HCT116 (cell line): ENCODE data around the gene SNX15. TPM values are rescaled to one million over a fixed set of nuclear protein-coding genes. Genes with fewer than 3 reads are reported as not detected.

Experiments used
- ATAC-seq: fragments of 200-7000 bp; cut with Tn5 transposase; 2 replicates; pipeline ENCODE4 v1.9.1; 2020; ENCODE audit warnings: mild to moderate bottlenecking, moderate library complexity
- BruUV-seq: library from RNA; stranded (reverse); fragments of 400-500 nt; replicated peaks from 2 replicates; lab custom pipeline; 2021; lab: Mats Ljungman, UMichigan
- CTCF ChIA-PET: fragments of 300-600 bp; sonication (Branson Sonifier 250); formaldehyde crosslinking; loops from one replicate; lab custom pipeline; 2021; ENCODE audit warnings: antibody characterized with exemption; lab: Charles Lee
- POLR2A ChIA-PET: fragments of 300-600, 350-600 bp; sonication (Branson Sonifier 250); formaldehyde crosslinking; loops from one replicate; lab custom pipeline; 2021; ENCODE audit warnings: antibody characterized with exemption; lab: Charles Lee
- RAD21 ChIA-PET, 2 experiments: fragments of 300-600 bp; sonication (Branson Sonifier 250); formaldehyde crosslinking; loops; one replicate each; lab custom pipeline; 2023; ENCODE audit warnings: low total read pairs in 2 of 2; ENCODE audit not compliant: uncharacterized antibody in 2 of 2, unreplicated experiment in 2 of 2, low non-redundant PET in 1 of 2; lab: Charles Lee
- DNase-seq: peaks from one replicate; pipeline ENCODE4 v3.0.0-alpha.2; 2010; ENCODE audit warnings: low read depth, low spot score
- H2AFZ ChIP-seq: fragments of 200-600 bp; shearing (Covaris generic), sonication (generic); 2 replicates; pipeline ENCODE4 v1.6.1; 2017; ENCODE audit warnings: low read depth, mixed run types, mixed read lengths, antibody characterized with exemption, low read length; ENCODE audit not compliant: poor library complexity, severe bottlenecking
- H3K27ac ChIP-seq: 2 replicates; pipeline ENCODE4 v1.5.1; 2012; ENCODE audit warnings: low read depth, low read length
- H3K27me3 ChIP-seq: fragments of 200-600 bp; sonication (generic); 2 replicates; pipeline ENCODE4 v1.6.1; 2016; ENCODE audit warnings: mixed run types, low read length, mixed read lengths; ENCODE audit not compliant: insufficient read depth
- H3K36me3 ChIP-seq, 2 experiments: fragments of 200-500 bp in 1 of 2; fragments of 200-600 bp in 1 of 2; sonication (Bioruptor generic) in 1 of 2; sonication (generic) in 1 of 2; 2 replicates each; pipeline versions ENCODE4 v1.5.1 to v1.6.1; 2014 to 2016; ENCODE audit warnings: low read length in 2 of 2, inconsistent platforms in 1 of 2, mixed read lengths in 1 of 2, mixed run types in 1 of 2; ENCODE audit not compliant: insufficient read depth in 2 of 2, control insufficient read depth in 1 of 2
- H3K4me1 ChIP-seq, 2 experiments: fragments of 200-600 bp in 1 of 2; sonication (generic) in 1 of 2; 2 replicates each; pipeline versions ENCODE4 v1.5.1 to v1.6.1; 2012 to 2017; ENCODE audit warnings: low read length in 2 of 2, inconsistent platforms in 1 of 2, mild to moderate bottlenecking in 1 of 2, mixed read lengths in 1 of 2, mixed run types in 1 of 2, moderate library complexity in 1 of 2; ENCODE audit not compliant: insufficient read depth in 2 of 2, control insufficient read depth in 1 of 2
- H3K4me2 ChIP-seq: fragments of 200-600 bp; sonication (generic); 2 replicates; pipeline ENCODE4 v1.6.1; 2017; ENCODE audit warnings: mixed run types, low read length, mixed read lengths
- H3K4me3 ChIP-seq, 2 experiments: fragments of 200-600 bp in 1 of 2; sonication (generic) in 1 of 2; replicated peaks in 1 of 2; 2 replicates each; pipeline ENCODE4 v1.5.1; 2011 to 2016; ENCODE audit warnings: low read length in 2 of 2, control low read depth in 1 of 2, low read depth in 1 of 2, mild to moderate bottlenecking in 1 of 2, mixed read lengths in 1 of 2, mixed run types in 1 of 2
- H3K79me2 ChIP-seq: fragments of 200-600 bp; sonication (generic); 2 replicates; pipeline ENCODE4 v1.6.1; 2017; ENCODE audit warnings: mild to moderate bottlenecking, mixed run types, low read length, moderate library complexity, mixed read lengths; ENCODE audit not compliant: insufficient read depth
- H3K9ac ChIP-seq: fragments of 200-600 bp; sonication (generic); 2 replicates; pipeline ENCODE4 v1.6.1; 2016; ENCODE audit warnings: low read length, mixed read lengths
- H3K9me2 ChIP-seq: fragments of 200-600 bp; sonication (generic), shearing (Covaris generic); 2 replicates; pipeline ENCODE4 v1.6.1; 2017; ENCODE audit warnings: mixed run types, mild to moderate bottlenecking, moderate library complexity; ENCODE audit not compliant: insufficient read depth
- H3K9me3 ChIP-seq, 2 experiments: fragments of 200-500 bp in 1 of 2; fragments of 200-600 bp in 1 of 2; sonication (Bioruptor generic) in 1 of 2; sonication (generic) in 1 of 2; 2 replicates each; pipeline ENCODE4 v1.6.1; 2014 to 2017; ENCODE audit warnings: low read length in 2 of 2, mixed read lengths in 2 of 2, inconsistent platforms in 1 of 2, low read depth in 1 of 2, mild to moderate bottlenecking in 1 of 2, mixed run types in 1 of 2, moderate library complexity in 1 of 2; ENCODE audit not compliant: control insufficient read depth in 1 of 2, insufficient read depth in 1 of 2
- H4K20me1 ChIP-seq: fragments of 200-600 bp; sonication (generic), shearing (Covaris generic); 2 replicates; pipeline ENCODE4 v1.6.1; 2017; ENCODE audit warnings: mixed run types, mild to moderate bottlenecking, moderate library complexity; ENCODE audit not compliant: insufficient read depth
- EZH2phosphoT487 ChIP-seq: fragments of 200-600 bp; IDR thresholded peaks from 2 replicates; pipeline ENCODE4 v1.6.1; 2018; ENCODE audit warnings: antibody characterized with exemption, borderline replicate concordance
- POLR2AphosphoS5 ChIP-seq: IDR thresholded peaks from 2 replicates; pipeline ENCODE4 v1.6.1; 2011; ENCODE audit warnings: mild to moderate bottlenecking, low read depth, low read length, moderate library complexity
- TCF7L2 ChIP-seq: IDR thresholded peaks from 2 replicates; pipeline ENCODE4 v1.7.0; 2011; ENCODE audit warnings: borderline replicate concordance, inconsistent platforms; ENCODE audit not compliant: insufficient read depth, insufficient read length; ENCODE audit errors: extremely low read depth
- YY1 ChIP-seq: IDR thresholded peaks from 2 replicates; pipeline ENCODE4 v1.6.1; 2011; ENCODE audit warnings: low read length, low read depth, moderate library complexity, mild to moderate bottlenecking; ENCODE audit not compliant: insufficient replicate concordance; ENCODE audit errors: extremely low read depth
- ZBTB33 ChIP-seq: IDR thresholded peaks from 2 replicates; pipeline ENCODE4 v1.6.1; 2011; ENCODE audit warnings: mild to moderate bottlenecking, low read length, moderate library complexity; ENCODE audit not compliant: insufficient replicate concordance; ENCODE audit errors: extremely low read depth
- intact Hi-C: fragments of 100-400 bp; cut with micrococcal nuclease; formaldehyde crosslinking; loops from 2 replicates; pipeline ENCODE4 v1.10.0; 2022
- total RNA-seq: library from RNA; stranded (reverse); gene quantifications from one replicate; pipeline ENCODE4 v1.2.1, GENCODE V29; 2021; ENCODE audit not compliant: unreplicated experiment

SNX15 gene
- total RNA-seq, 1 experiment from 2014 or later, result 16.8 TPM

DNA sequence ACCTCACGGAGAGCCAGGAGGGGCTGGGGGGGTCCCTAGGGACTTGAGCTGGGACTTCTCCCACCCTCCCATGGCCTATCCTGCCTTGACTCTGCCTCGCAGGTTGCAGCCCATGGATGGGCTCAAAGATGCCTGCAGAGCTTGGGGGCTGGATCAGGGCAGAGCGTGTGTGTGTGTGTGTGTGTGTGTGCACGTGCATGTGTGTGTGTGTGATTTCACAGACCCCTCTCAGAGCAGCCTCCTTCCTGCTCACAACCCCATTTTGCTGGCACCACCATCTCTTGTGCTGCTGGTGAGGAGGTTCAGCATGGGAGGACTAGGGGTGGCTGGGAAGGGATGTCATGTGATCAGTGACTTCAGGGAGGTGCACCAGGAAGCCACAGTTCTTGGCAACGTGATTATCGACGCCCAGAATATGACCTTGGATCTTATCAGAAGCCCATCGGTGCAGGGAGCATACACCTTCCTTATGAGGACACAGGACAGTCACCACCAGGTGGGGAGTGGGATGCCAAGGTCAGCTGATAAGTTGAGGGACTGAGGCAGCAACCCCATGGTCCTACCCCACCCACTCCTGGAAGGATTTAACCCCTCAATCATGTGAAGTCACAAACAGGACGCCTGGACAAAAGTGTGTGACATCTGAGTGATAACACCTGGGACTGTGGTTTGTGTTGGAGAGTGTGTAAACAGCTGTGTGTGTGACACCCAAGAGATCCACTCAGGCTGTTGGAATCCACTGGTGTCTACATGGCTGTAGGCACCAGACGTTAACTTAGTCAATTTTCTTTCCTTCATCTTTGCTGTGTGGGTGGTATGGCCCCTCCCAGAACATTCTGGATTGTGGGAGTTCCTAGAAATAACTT lies 33.0 kb downstream of the SNX15 start:
- Histone ChIP-seq H3K36me3 (no peaks in the 10 kb centered on the region), H4K20me1 (no peaks in the 10 kb centered on the region), H3K4me1 (no peaks in the 10 kb centered on the region), H3K9me3 (no peaks in the 10 kb centered on the region), H2AFZ (no peak overlapping the region), H3K79me2 (no peaks in the 10 kb centered on the region), H3K9ac (no peak overlapping the region), H3K4me2 (no peak overlapping the region), H3K9me2 (no peaks in the 10 kb centered on the region), H3K27me3 (no peaks in the 10 kb centered on the region), H3K4me3 (no peak overlapping the region), H3K27ac (no peak overlapping the region)
- no TSS peak for BruUV-seq
- ChIA-PET RAD21 (no interaction called here), CTCF (no interaction called here), POLR2A (no interaction called here)
- TF ChIP-seq POLR2AphosphoS5, result no peak
- no peak for TF ChIP-seq TCF7L2
- TF ChIP-seq ZBTB33, result no peak
- no peak for TF ChIP-seq YY1
- no peak for TF ChIP-seq EZH2phosphoT487
- DNase-seq (no peak), ATAC-seq (no peak)
- intact Hi-C loops, result no loop called here
